PFSK-1 (cell line): ENCODE measurements around the gene FAM83C.

Source experiments
- FOXP2 ChIP-seq: optimal IDR thresholded peaks from 2 replicates; pipeline ENCODE3; 2011; ENCODE audit warnings: borderline replicate concordance, control low read depth, inconsistent platforms; ENCODE audit not compliant: insufficient read depth; ENCODE audit errors: extremely low read length, extremely low read depth
- POLR2AphosphoS5 ChIP-seq: IDR thresholded peaks from 2 replicates; pipeline ENCODE4 v1.6.1; 2012; ENCODE audit warnings: low read depth, mild to moderate bottlenecking, control low read depth, low read length, moderate library complexity
- REST ChIP-seq, 2 experiments: IDR thresholded peaks; 2 replicates each; pipeline versions ENCODE4 v1.6.1 to v1.8.0; 2011 to 2012; ENCODE audit warnings: low read depth in 2 of 2, low read length in 2 of 2, control low read depth in 1 of 2, inconsistent platforms in 1 of 2, mild to moderate bottlenecking in 1 of 2, moderate library complexity in 1 of 2; ENCODE audit not compliant: insufficient read depth in 1 of 2
- SIN3A ChIP-seq: IDR thresholded peaks from 2 replicates; pipeline ENCODE4 v1.6.1; 2012; ENCODE audit warnings: mild to moderate bottlenecking, low read length, moderate library complexity, borderline replicate concordance; ENCODE audit not compliant: insufficient read depth
- TAF1 ChIP-seq: IDR thresholded peaks from 2 replicates; pipeline ENCODE4 v1.6.1; 2012; ENCODE audit warnings: low read length, control low read depth, borderline replicate concordance; ENCODE audit not compliant: insufficient read depth

The FAM83C gene

GRCh38 chr20:35294293-35294685, 2.1 kb upstream of the FAM83C start:
- TF ChIP-seq FOXP2 (no peak), REST (IDR thresholded peaks at IDR 0.05; ENCODE audit: insufficient read depth in 1 of 2, low read depth in 2 of 2, low read length in 2 of 2) (no peak), TAF1 (no peak), POLR2AphosphoS5 (no peak), SIN3A (no peak)

- TF ChIP-seq SIN3A (no peak), REST (IDR thresholded peaks at IDR 0.05; ENCODE audit: insufficient read depth in 1 of 2, low read depth in 2 of 2, low read length in 2 of 2) (no peak), TAF1 (no peak), POLR2AphosphoS5 (no peak)
These were observed 1.4 kb upstream of the FAM83C start for GRCh38 chr20:35293303-35294292.

DNA sequence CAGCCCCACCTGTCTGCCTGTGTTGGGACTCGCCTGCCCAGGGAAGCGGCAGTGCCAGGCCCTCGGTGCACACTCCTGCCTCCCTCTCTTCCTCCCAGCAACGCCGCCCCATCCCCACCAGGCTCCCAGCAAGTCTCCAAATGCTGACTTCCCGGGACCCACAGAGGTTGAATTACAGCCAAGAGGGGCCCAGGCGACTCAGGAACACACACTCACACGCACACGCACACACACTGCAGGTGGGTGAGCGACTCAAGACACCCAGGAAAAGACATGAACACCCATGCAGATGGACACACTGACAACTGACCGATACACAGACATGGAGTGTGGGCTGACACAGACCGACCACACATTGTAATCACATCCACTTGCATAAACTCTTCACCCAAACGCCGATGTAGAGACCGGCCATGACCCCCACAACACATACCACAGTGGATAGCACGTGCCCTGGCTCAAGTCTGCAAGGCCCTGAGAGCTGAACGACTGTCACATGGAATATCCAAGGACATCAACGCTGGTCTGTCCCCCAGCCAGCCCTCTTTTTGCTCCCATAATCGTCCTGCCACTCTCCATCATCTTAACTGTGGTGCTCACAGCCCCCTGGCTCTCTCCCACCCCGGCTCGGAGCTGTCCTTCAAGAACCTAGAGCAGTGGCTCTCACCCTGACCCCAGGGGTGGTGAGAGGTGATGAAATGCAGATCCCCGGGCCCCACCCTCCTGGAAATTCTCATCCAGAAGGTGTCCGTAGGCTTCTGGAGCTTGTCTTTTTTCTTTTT, 470 bp upstream of the FAM83C start:
- TF ChIP-seq POLR2AphosphoS5, result no peak
- no peak for TF ChIP-seq SIN3A
- TF ChIP-seq REST (IDR thresholded peaks at IDR 0.05; ENCODE audit: insufficient read depth in 1 of 2, low read depth in 2 of 2, low read length in 2 of 2), result no peak
- TF ChIP-seq TAF1, result no peak
- TF ChIP-seq FOXP2, result no peak

DNA sequence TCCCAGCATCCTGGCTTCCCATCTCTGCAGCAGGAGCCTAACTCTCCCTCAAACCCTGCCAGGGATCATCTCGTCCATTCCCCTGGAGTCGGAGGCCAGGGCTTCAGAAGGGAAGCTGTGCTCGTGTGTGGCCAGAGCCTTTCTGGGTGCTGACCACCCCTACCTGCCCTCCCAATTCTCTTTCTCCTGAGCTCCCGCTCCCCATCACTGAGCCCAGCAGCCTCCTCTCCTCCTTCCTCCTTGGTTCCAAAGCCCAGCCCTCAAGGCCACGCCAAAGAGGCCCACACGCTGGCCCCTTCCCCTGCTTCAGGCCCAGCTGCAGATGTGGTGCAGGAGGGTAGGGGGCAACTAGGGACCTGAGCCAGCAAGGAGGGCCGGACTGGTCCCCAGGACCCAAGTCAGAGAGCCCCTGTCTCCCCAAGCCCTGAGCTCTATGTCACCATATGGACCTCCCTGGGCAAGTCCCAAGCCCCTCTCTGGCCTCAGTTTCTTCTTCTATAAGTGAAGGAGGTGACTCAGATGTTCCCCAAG, 1.3 kb downstream of the FAM83C start:
- TF ChIP-seq FOXP2 (no peak), POLR2AphosphoS5 (no peak)

GRCh38 chr20:35290186-35290886, 1.9 kb downstream of the FAM83C start:
- TF ChIP-seq FOXP2, result no peak
- TF ChIP-seq SIN3A, result no peak
- TF ChIP-seq POLR2AphosphoS5, result no peak
- no peak for TF ChIP-seq TAF1
- TF ChIP-seq REST (IDR thresholded peaks at IDR 0.05; ENCODE audit: insufficient read depth in 1 of 2, low read depth in 2 of 2, low read length in 2 of 2), result no peak
